IMR-90 (cell line): Measurements from ENCODE around the gene PRMT1. TPM values are rescaled to one million over a fixed set of nuclear protein-coding genes. Genes with fewer than 3 reads are reported as not detected.

Experiments used
- ATAC-seq: fragments of 200-7000 bp; cut with Tn5 transposase; 2 replicates; pipeline ENCODE4 v1.9.1; 2020; ENCODE audit warnings: low read depth, mild to moderate bottlenecking, moderate library complexity
- BruUV-seq: library from RNA; stranded (reverse); fragments of 400-500 nt; replicated peaks from 2 replicates; lab custom pipeline; 2021; lab: Mats Ljungman, UMichigan
- CTCF ChIA-PET: fragments of 300-600 bp; formaldehyde crosslinking; extraction: SDS; loops from one replicate; lab custom pipeline; 2021; ENCODE audit warnings: antibody characterized with exemption; lab: Yijun Ruan, JAX
- POLR2A ChIA-PET: fragments of 300-600 bp; sonication (Branson Sonifier 250); formaldehyde crosslinking; loops from one replicate; lab custom pipeline; 2022; ENCODE audit warnings: antibody characterized with exemption; ENCODE audit not compliant: unreplicated experiment; lab: Charles Lee
- DNase-seq: peaks from one replicate; pipeline ENCODE4 v3.0.0; 2013
- H2AFZ ChIP-seq: replicated peaks from 2 replicates; pipeline ENCODE3; 2013; ENCODE audit warnings: low read length, mild to moderate bottlenecking; ENCODE audit not compliant: poor library complexity
- H2AK5ac ChIP-seq: 2 replicates; pipeline ENCODE4 v1.6.1; 2013; ENCODE audit warnings: low read depth, low read length, inconsistent platforms
- H2AK9ac ChIP-seq: replicated peaks from 2 replicates; pipeline ENCODE3; 2013; ENCODE audit warnings: mild to moderate bottlenecking, low read depth, low read length, moderate library complexity; ENCODE audit not compliant: poor library complexity
- H2BK120ac ChIP-seq: 2 replicates; pipeline ENCODE4 v1.6.1; 2013; ENCODE audit warnings: low read depth, low read length, inconsistent platforms
- H2BK15ac ChIP-seq: 3 replicates; pipeline ENCODE4 v1.6.1; 2013; ENCODE audit warnings: low read depth, low read length, inconsistent platforms
- H2BK20ac ChIP-seq: 2 replicates; pipeline ENCODE4 v1.6.1; 2013; ENCODE audit warnings: low read depth, mild to moderate bottlenecking, inconsistent platforms, low read length, moderate library complexity
- H2BK5ac ChIP-seq: 2 replicates; pipeline ENCODE4 v1.6.1; 2013; ENCODE audit warnings: mild to moderate bottlenecking, low read depth, low read length, inconsistent platforms; ENCODE audit not compliant: poor library complexity, severe bottlenecking
- H3K14ac ChIP-seq: replicated peaks from 2 replicates; pipeline ENCODE4 v1.6.1; 2013; ENCODE audit warnings: low read depth, low read length, inconsistent platforms
- H3K18ac ChIP-seq: 2 replicates; pipeline ENCODE4 v1.6.1; 2013; ENCODE audit warnings: low read depth, low read length, control low read depth
- H3K23ac ChIP-seq: 2 replicates; pipeline ENCODE4 v1.6.1; 2013; ENCODE audit warnings: low read depth, low read length, inconsistent platforms
- H3K27ac ChIP-seq: 2 replicates; pipeline ENCODE4 v1.5.1; 2013; ENCODE audit warnings: mild to moderate bottlenecking, control low read depth, low read length; ENCODE audit not compliant: insufficient read depth
- H3K27me3 ChIP-seq: 2 replicates; pipeline ENCODE4 v1.6.1; 2013; ENCODE audit warnings: low read length; ENCODE audit not compliant: control insufficient read depth, insufficient read depth
- H3K36me3 ChIP-seq: 2 replicates; pipeline ENCODE4 v1.6.1; 2013; ENCODE audit warnings: low read length, mixed read lengths; ENCODE audit not compliant: control insufficient read depth, insufficient read depth
- H3K4ac ChIP-seq: 2 replicates; pipeline ENCODE4 v1.6.1; 2013; ENCODE audit warnings: low read depth, low read length, inconsistent platforms
- H3K4me1 ChIP-seq: 2 replicates; pipeline ENCODE4 v1.6.1; 2013; ENCODE audit warnings: low read length, mixed read lengths; ENCODE audit not compliant: control insufficient read depth, insufficient read depth
- H3K4me2 ChIP-seq: 2 replicates; pipeline ENCODE4 v1.6.1; 2013; ENCODE audit warnings: low read depth, mild to moderate bottlenecking, control low read depth, low read length, moderate library complexity
- H3K4me3 ChIP-seq: 2 replicates; pipeline ENCODE4 v1.5.1; 2013; ENCODE audit warnings: low read depth, mild to moderate bottlenecking, control low read depth, low read length, moderate library complexity; ENCODE audit not compliant: insufficient read depth
- H3K56ac ChIP-seq: 2 replicates; pipeline ENCODE4 v1.6.1; 2013; ENCODE audit warnings: low read length, inconsistent platforms; ENCODE audit not compliant: insufficient read depth; ENCODE audit errors: extremely low read depth
- H3K79me1 ChIP-seq, 2 experiments: 2 replicates each; pipeline ENCODE4 v1.6.1; 2013; ENCODE audit warnings: low read length in 2 of 2, inconsistent platforms in 1 of 2, low read depth in 1 of 2
- H3K9ac ChIP-seq: 2 replicates; pipeline ENCODE4 v1.6.1; 2013; ENCODE audit warnings: low read depth, low read length, control low read depth
- H3K9me1 ChIP-seq: 2 replicates; pipeline ENCODE4 v1.6.1; 2013; ENCODE audit warnings: low read length, inconsistent platforms; ENCODE audit not compliant: insufficient read depth
- H3K9me3 ChIP-seq: 2 replicates; pipeline ENCODE4 v1.6.1; 2013; ENCODE audit warnings: low read length; ENCODE audit not compliant: control insufficient read depth, insufficient read depth
- H4K20me1 ChIP-seq: 2 replicates; pipeline ENCODE4 v1.6.1; 2013; ENCODE audit warnings: low read length, inconsistent platforms; ENCODE audit not compliant: insufficient read depth
- H4K5ac ChIP-seq: 2 replicates; pipeline ENCODE4 v1.6.1; 2013; ENCODE audit warnings: mild to moderate bottlenecking, low read depth, low read length, control low read depth
- H4K8ac ChIP-seq, 2 experiments: 2 replicates each; pipeline ENCODE4 v1.6.1; 2013; ENCODE audit warnings: low read depth in 2 of 2, low read length in 2 of 2, control low read depth in 1 of 2, inconsistent platforms in 1 of 2
- H4K91ac ChIP-seq: 2 replicates; pipeline ENCODE4 v1.6.1; 2013; ENCODE audit warnings: low read depth, low read length, inconsistent platforms; ENCODE audit not compliant: insufficient read depth
- BHLHE40 ChIP-seq: fragments of 150-350 bp; IDR thresholded peaks from 2 replicates; pipeline ENCODE4 v1.6.1; 2016; ENCODE audit warnings: mild to moderate bottlenecking, low read depth, low read length
- CEBPB ChIP-seq: IDR thresholded peaks from 2 replicates; pipeline ENCODE4 v1.6.1; 2012; ENCODE audit warnings: low read depth, low read length, improper control_type of control experiment
- CTCF ChIP-seq: conservative IDR thresholded peaks from 2 replicates; pipeline ENCODE4 v1.5.1; 2012; ENCODE audit warnings: mild to moderate bottlenecking, low read depth, low read length, improper control_type of control experiment
- FOS ChIP-seq: fragments of 150-350 bp; IDR thresholded peaks from 2 replicates; pipeline ENCODE4 v1.6.1; 2016; ENCODE audit warnings: low read depth, low read length
- MAFK ChIP-seq: IDR thresholded peaks from 2 replicates; pipeline ENCODE4 v1.6.1; 2012; ENCODE audit warnings: low read depth, low read length, improper control_type of control experiment
- MXI1 ChIP-seq: IDR thresholded peaks from 2 replicates; pipeline ENCODE4 v1.6.1; 2012; ENCODE audit warnings: low read depth, mild to moderate bottlenecking, low read length, moderate library complexity, borderline replicate concordance
- NFE2L2 ChIP-seq: fragments of 150-350 bp; IDR thresholded peaks from 2 replicates; pipeline ENCODE4 v1.6.1; 2016; ENCODE audit warnings: low read depth, mild to moderate bottlenecking, low read length
- POLR2A ChIP-seq: IDR thresholded peaks from 2 replicates; pipeline ENCODE4 v1.6.1; 2012; ENCODE audit warnings: mild to moderate bottlenecking, low read depth, low read length
- RAD21 ChIP-seq: IDR thresholded peaks from 2 replicates; pipeline ENCODE4 v1.6.1; 2012; ENCODE audit warnings: low read length, improper control_type of control experiment
- RCOR1 ChIP-seq: IDR thresholded peaks from 2 replicates; pipeline ENCODE4 v1.6.1; 2012; ENCODE audit warnings: mild to moderate bottlenecking, low read length, improper control_type of control experiment; ENCODE audit not compliant: insufficient replicate concordance
- SMC3 ChIP-seq: fragments of 150-350 bp; IDR thresholded peaks from 2 replicates; pipeline ENCODE4 v1.6.1; 2016; ENCODE audit warnings: low read depth, mild to moderate bottlenecking, antibody characterized with exemption, low read length, moderate library complexity
- WGBS, 2 experiments: methylation state at CpG; one replicate each; pipeline versions ENCODE4 v1.1.5 to v1.1.7; 2013; ENCODE audit warnings: missing lambda C conversion rate in 2 of 2; ENCODE audit not compliant: insufficient read length in 1 of 2; ENCODE audit errors: extremely low coverage in 2 of 2; 5-methylcytosine and 5-hydroxymethylcytosine counted together
- dilution Hi-C: fragments of 300-500 bp; cut with HindIII; formaldehyde crosslinking; loops from one replicate; pipeline ENCODE4 v1.14.3; 2018; ENCODE audit warnings: low sequenced_read_pairs; ENCODE audit not compliant: unreplicated experiment
- in situ Hi-C: fragments of 300-500 bp; cut with MboI; formaldehyde crosslinking; loops from 3 replicates; pipeline ENCODE4 v1.14.3; 2019; ENCODE audit warnings: low sequenced_read_pairs, inconsistent platforms, mixed read lengths
- intact Hi-C: fragments of 100-400 bp; cut with micrococcal nuclease; formaldehyde crosslinking; loops from 2 replicates; pipeline ENCODE4 v1.10.0; 2022
- polyA plus RNA-seq, 3 experiments: library from polyadenylated mRNA; depleted of rRNA; stranded (reverse); fragments of >200 nt; gene quantifications; 2 replicates each; pipeline ENCODE4 v1.2.3, GENCODE V29; 2012; ENCODE audit warnings: low replicate concordance in 1 of 3
- total RNA-seq: library from RNA; depleted of rRNA; stranded (reverse); fragments of >200 nt; gene quantifications from 2 replicates; pipeline ENCODE4 v1.2.3, GENCODE V29; 2012
- TF ChIP-seq, protein P1 (sequence below): fragments of 150-350 bp; IDR thresholded peaks from 2 replicates; pipeline ENCODE4 v1.6.1; 2016; ENCODE audit warnings: low read depth, mild to moderate bottlenecking, low read length, moderate library complexity, borderline replicate concordance
- TF ChIP-seq, protein P2 (sequence below): fragments of 150-350 bp; IDR thresholded peaks from 2 replicates; pipeline ENCODE4 v1.6.1; 2017; ENCODE audit warnings: mild to moderate bottlenecking, antibody characterized with exemption, low read length, low read depth

PRMT1 gene
- total and polyA plus RNA-seq, 2 of the 4 experiments (the other 2 are of a cell fraction), result 497 to 840 TPM

- Histone ChIP-seq H2BK15ac (no peak overlapping the region), H3K27me3 (no peaks in the 10 kb centered on the region), H3K4me2 (no peak overlapping the region), H3K9me3 (no peaks in the 10 kb centered on the region), H3K9me1 (peaks cover 3% of the 10 kb centered on the region; the same call in 1 of the 2 replicates), H4K20me1 (peaks cover 19% of the 10 kb centered on the region), H3K4me1 (peaks cover 9% of the 10 kb centered on the region), H4K91ac (no peak overlapping the region), H3K18ac (no peak overlapping the region), H2AK5ac (no peak overlapping the region), H3K23ac (no peak overlapping the region), H2BK20ac (no peak overlapping the region), H2AK9ac (no peak overlapping the region), H3K36me3 (peaks cover 42% of the 10 kb centered on the region), H3K27ac (no peak overlapping the region), H3K4ac (no peak overlapping the region), H3K56ac (no peak overlapping the region), H3K14ac (no peak overlapping the region), H3K9ac (no peak overlapping the region), H3K4me3 (no peak overlapping the region), H3K79me1 (peaks cover 12 to 62% of the 10 kb centered on the region in 2 experiments; a peak in 3 of 4 replicates), H2BK120ac (no peak overlapping the region), H4K8ac (no peak overlapping the region), H4K5ac (no peak overlapping the region), H2BK5ac (no peak overlapping the region), H2AFZ (no peak overlapping the region)
- no peak for TF ChIP-seq RCOR1
- TF ChIP-seq POLR2A, result no peak
- no peak for TF ChIP-seq CEBPB
- TF ChIP-seq FOS, result no peak
- TF ChIP-seq NFE2L2, result no peak
- TF ChIP-seq BHLHE40, result no peak
- TF ChIP-seq SMC3, result no peak
- TF ChIP-seq MAFK, result no peak
- TF ChIP-seq CTCF, result no peak
- TF ChIP-seq, protein P1, sequence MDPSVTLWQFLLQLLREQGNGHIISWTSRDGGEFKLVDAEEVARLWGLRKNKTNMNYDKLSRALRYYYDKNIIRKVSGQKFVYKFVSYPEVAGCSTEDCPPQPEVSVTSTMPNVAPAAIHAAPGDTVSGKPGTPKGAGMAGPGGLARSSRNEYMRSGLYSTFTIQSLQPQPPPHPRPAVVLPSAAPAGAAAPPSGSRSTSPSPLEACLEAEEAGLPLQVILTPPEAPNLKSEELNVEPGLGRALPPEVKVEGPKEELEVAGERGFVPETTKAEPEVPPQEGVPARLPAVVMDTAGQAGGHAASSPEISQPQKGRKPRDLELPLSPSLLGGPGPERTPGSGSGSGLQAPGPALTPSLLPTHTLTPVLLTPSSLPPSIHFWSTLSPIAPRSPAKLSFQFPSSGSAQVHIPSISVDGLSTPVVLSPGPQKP, result no peak
- TF ChIP-seq RAD21, result no peak
- TF ChIP-seq, protein P2, sequence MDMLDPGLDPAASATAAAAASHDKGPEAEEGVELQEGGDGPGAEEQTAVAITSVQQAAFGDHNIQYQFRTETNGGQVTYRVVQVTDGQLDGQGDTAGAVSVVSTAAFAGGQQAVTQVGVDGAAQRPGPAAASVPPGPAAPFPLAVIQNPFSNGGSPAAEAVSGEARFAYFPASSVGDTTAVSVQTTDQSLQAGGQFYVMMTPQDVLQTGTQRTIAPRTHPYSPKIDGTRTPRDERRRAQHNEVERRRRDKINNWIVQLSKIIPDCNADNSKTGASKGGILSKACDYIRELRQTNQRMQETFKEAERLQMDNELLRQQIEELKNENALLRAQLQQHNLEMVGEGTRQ, result no peak
- TF ChIP-seq MXI1, result no peak
- in situ Hi-C loops, result loop anchor here (10.0 kb wide), 1 partner anchor 168 kb away; the partner anchor contains the start of gene RPS11
- 96% methylated on average over 7 of the region's 12 CpGs; no CpG with 5 or more reads in 1 of the 2 experiments for WGBS, 2 experiments
- CTCF ChIA-PET, result no interaction called here
- POLR2A ChIA-PET, result no interaction called here
- ATAC-seq (no peak), DNase-seq (no peak)
- intact Hi-C loops, result no loop called here
- BruUV-seq, result no TSS peak
- dilution Hi-C loops, result no loop called here
These were observed 13.8 kb upstream of the PRMT1 start for GRCh38 chr19:49663224-49663623.
